ENCODE results near the gene AGBL3.

DNA sequence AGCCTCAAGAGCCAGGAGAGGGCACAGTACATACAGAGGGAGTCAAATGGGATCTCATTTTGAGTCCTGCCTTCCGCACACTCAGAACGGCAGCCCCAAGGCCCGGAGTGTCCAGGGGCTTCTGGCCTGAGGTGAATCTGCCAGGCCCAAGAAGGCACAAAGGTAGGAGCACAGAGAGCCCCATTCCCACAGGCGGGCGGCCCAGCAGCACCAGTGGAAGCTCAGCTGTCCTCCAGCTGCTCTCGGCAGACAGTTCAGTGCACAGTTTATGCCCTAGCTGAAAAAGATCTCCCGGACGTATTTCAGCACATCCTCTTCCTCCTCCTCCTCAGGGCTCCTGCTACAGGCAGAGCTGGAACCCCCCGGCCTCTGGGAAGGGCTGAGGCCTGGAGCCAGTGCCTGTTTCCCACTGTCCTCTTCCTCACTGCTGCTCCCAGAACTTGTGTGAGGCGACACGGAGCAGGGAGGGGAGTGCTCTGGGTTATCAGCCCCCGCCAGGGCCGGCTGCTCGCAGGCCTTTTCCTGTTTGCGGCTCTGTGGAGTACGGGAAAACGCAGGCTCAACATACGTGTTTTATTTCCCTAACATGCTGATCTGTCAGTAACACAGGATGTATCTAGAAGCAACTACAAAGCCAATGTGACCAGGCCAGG is 180.2 kb downstream of the AGBL3 start:
- TF ChIP-seq, protein P1, sequence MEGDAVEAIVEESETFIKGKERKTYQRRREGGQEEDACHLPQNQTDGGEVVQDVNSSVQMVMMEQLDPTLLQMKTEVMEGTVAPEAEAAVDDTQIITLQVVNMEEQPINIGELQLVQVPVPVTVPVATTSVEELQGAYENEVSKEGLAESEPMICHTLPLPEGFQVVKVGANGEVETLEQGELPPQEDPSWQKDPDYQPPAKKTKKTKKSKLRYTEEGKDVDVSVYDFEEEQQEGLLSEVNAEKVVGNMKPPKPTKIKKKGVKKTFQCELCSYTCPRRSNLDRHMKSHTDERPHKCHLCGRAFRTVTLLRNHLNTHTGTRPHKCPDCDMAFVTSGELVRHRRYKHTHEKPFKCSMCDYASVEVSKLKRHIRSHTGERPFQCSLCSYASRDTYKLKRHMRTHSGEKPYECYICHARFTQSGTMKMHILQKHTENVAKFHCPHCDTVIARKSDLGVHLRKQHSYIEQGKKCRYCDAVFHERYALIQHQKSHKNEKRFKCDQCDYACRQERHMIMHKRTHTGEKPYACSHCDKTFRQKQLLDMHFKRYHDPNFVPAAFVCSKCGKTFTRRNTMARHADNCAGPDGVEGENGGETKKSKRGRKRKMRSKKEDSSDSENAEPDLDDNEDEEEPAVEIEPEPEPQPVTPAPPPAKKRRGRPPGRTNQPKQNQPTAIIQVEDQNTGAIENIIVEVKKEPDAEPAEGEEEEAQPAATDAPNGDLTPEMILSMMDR (IDR thresholded peaks at IDR 0.05), result no peak
- no peak for TF ChIP-seq POLR2A (IDR thresholded peaks at IDR 0.05)
